H1 (cell line): ENCODE results near the gene RPL3. TPM values are rescaled to one million over a fixed set of nuclear protein-coding genes. Genes with fewer than 3 reads are reported as not detected.
A peak's percentile ranks its signal among the peaks of the same experiment; 100 is the strongest.

ENCODE experiments used
- CTCF ChIA-PET: fragments of 300-600 bp; sonication (Branson Sonifier 250); formaldehyde crosslinking; loops from one replicate; lab custom pipeline; 2021; ENCODE audit not compliant: partially characterized antibody; lab: Charles Lee
- POLR2A ChIA-PET: fragments of 300-600 bp; sonication (Branson Sonifier 250); formaldehyde crosslinking; loops from one replicate; lab custom pipeline; 2021; ENCODE audit warnings: inconsistent platforms; ENCODE audit not compliant: partially characterized antibody; lab: Charles Lee
- DNase-seq, 2 experiments: peaks; one replicate each; pipeline versions ENCODE4 v3.0.0 to v3.0.0-alpha.2; 2010 to 2022; ENCODE audit warnings: low spot score in 2 of 2, low read depth in 1 of 2, mixed read lengths in 1 of 2
- FAIRE-seq: peaks from 2 replicates; lab custom pipeline; 2011; peaks lifted over from hg19 to GRCh38; lab: Jason Lieb, UNC
- H2AFZ ChIP-seq: 2 replicates; pipeline ENCODE4 v1.8.1; 2012; ENCODE audit warnings: low read length, inconsistent platforms
- H2AK5ac ChIP-seq: 2 replicates; pipeline ENCODE4 v1.6.1; 2013; ENCODE audit warnings: low read depth, low read length
- H2BK120ac ChIP-seq: replicated peaks from 2 replicates; pipeline ENCODE3; 2013; ENCODE audit warnings: low read depth, low read length, inconsistent platforms
- H2BK12ac ChIP-seq: 2 replicates; pipeline ENCODE4 v1.6.1; 2013; ENCODE audit warnings: low read depth, low read length
- H2BK15ac ChIP-seq: 2 replicates; pipeline ENCODE4 v1.6.1; 2013; ENCODE audit warnings: low read length
- H2BK20ac ChIP-seq: 2 replicates; pipeline ENCODE4 v1.6.1; 2013; ENCODE audit warnings: low read length
- H2BK5ac ChIP-seq: 2 replicates; pipeline ENCODE4 v1.6.1; 2013; ENCODE audit warnings: low read depth, low read length
- H3K14ac ChIP-seq: 2 replicates; pipeline ENCODE4 v1.6.1; 2013; ENCODE audit warnings: inconsistent platforms; ENCODE audit not compliant: insufficient read length
- H3K18ac ChIP-seq: 2 replicates; pipeline ENCODE4 v1.6.1; 2013; ENCODE audit warnings: low read length; ENCODE audit errors: extremely low read depth
- H3K23ac ChIP-seq: 2 replicates; pipeline ENCODE4 v1.6.1; 2013; ENCODE audit warnings: inconsistent platforms; ENCODE audit not compliant: insufficient read length
- H3K23me2 ChIP-seq: 2 replicates; pipeline ENCODE4 v1.6.1; 2013; ENCODE audit warnings: low read depth, low read length
- H3K27ac ChIP-seq: 2 replicates; pipeline ENCODE4 v1.6.1; 2011; ENCODE audit warnings: low read depth, low read length, inconsistent platforms
- H3K27me3 ChIP-seq, 4 experiments: replicated peaks in 1 of 4; 1 replicate in 1 of 4; 2 replicates in 3 of 4; pipeline versions ENCODE4 v1.6.1 to v1.8.1; 2011 to 2013; ENCODE audit warnings: low read length in 3 of 4, mild to moderate bottlenecking in 3 of 4, inconsistent platforms in 2 of 4, mixed read lengths in 2 of 4, moderate library complexity in 1 of 4; ENCODE audit not compliant: control insufficient read depth in 3 of 4, insufficient read depth in 3 of 4; ENCODE audit errors: extremely low read depth in 1 of 4
- H3K36me3 ChIP-seq, 4 experiments: 2 replicates each; pipeline versions ENCODE4 v1.6.1 to v1.8.1; 2011 to 2013; ENCODE audit warnings: mild to moderate bottlenecking in 4 of 4, low read length in 3 of 4, moderate library complexity in 2 of 4, control low read depth in 1 of 4, inconsistent platforms in 1 of 4; ENCODE audit not compliant: insufficient read depth in 4 of 4, control insufficient read depth in 2 of 4
- H3K4ac ChIP-seq: replicated peaks from 2 replicates; pipeline ENCODE3; 2013; ENCODE audit warnings: low read length, low read depth, mixed read lengths, inconsistent platforms; ENCODE audit not compliant: insufficient read length
- H3K4me1 ChIP-seq, 4 experiments: replicated peaks in 1 of 4; 1 replicate in 1 of 4; 2 replicates in 3 of 4; pipeline versions ENCODE4 v1.6.1 to v1.8.1; 2011 to 2013; ENCODE audit warnings: low read length in 3 of 4, inconsistent platforms in 2 of 4, mixed read lengths in 1 of 4; ENCODE audit not compliant: insufficient read depth in 4 of 4, control insufficient read depth in 3 of 4
- H3K4me2 ChIP-seq, 2 experiments: 2 replicates each; pipeline versions ENCODE4 v1.6.1 to v1.8.1; 2011 to 2013; ENCODE audit warnings: low read depth in 2 of 2, low read length in 2 of 2, control low read depth in 1 of 2, inconsistent platforms in 1 of 2, mild to moderate bottlenecking in 1 of 2; ENCODE audit not compliant: insufficient read depth in 1 of 2
- H3K4me3 ChIP-seq, 4 experiments: fragments of 200-600, 300-600 bp in 1 of 4; sonication (generic), shearing (Covaris generic), sonication (Bioruptor Twin) in 1 of 4; 2 replicates each; pipeline versions ENCODE4 v1.5.1 to v1.8.1; 2011 to 2016; ENCODE audit warnings: low read length in 4 of 4, low read depth in 3 of 4, control low read depth in 2 of 4, inconsistent platforms in 2 of 4, mild to moderate bottlenecking in 2 of 4, mixed read lengths in 1 of 4, moderate library complexity in 1 of 4; ENCODE audit not compliant: insufficient read depth in 2 of 4; ENCODE audit errors: extremely low read depth in 1 of 4
- H3K56ac ChIP-seq: replicated peaks from 2 replicates; pipeline ENCODE3; 2013; ENCODE audit warnings: low read depth, mild to moderate bottlenecking, mixed read lengths, low read length, inconsistent platforms; ENCODE audit not compliant: insufficient read length
- H3K79me1 ChIP-seq: 2 replicates; pipeline ENCODE4 v1.6.1; 2013; ENCODE audit warnings: low read depth, low read length, control low read depth
- H3K79me2 ChIP-seq, 2 experiments: 2 replicates each; pipeline versions ENCODE4 v1.6.1 to v1.8.1; 2012 to 2013; ENCODE audit warnings: low read length in 2 of 2, mild to moderate bottlenecking in 2 of 2, inconsistent platforms in 1 of 2; ENCODE audit not compliant: insufficient read depth in 2 of 2, control insufficient read depth in 1 of 2
- H3K9ac ChIP-seq, 4 experiments: replicated peaks in 1 of 4; 1 replicate in 1 of 4; 2 replicates in 3 of 4; pipeline versions ENCODE4 v1.6.1 to v1.8.1; 2011 to 2013; ENCODE audit warnings: low read depth in 3 of 4, low read length in 3 of 4, control low read depth in 2 of 4, mild to moderate bottlenecking in 2 of 4, moderate library complexity in 2 of 4, inconsistent platforms in 1 of 4; ENCODE audit errors: extremely low read depth in 1 of 4
- H3K9me3 ChIP-seq, 2 experiments: 2 replicates each; pipeline versions ENCODE4 v1.6.1 to v1.8.1; 2012 to 2013; ENCODE audit warnings: mild to moderate bottlenecking in 2 of 2, moderate library complexity in 2 of 2, control low read depth in 1 of 2, inconsistent platforms in 1 of 2, low read depth in 1 of 2, low read length in 1 of 2, mixed read lengths in 1 of 2; ENCODE audit not compliant: insufficient read depth in 2 of 2
- H4K20me1 ChIP-seq, 2 experiments: replicated peaks in 1 of 2; 2 replicates each; pipeline versions ENCODE3 to v1.8.1; 2011 to 2013; ENCODE audit warnings: inconsistent platforms in 2 of 2, low read length in 2 of 2, mild to moderate bottlenecking in 1 of 2; ENCODE audit not compliant: insufficient read depth in 2 of 2, control insufficient read depth in 1 of 2
- H4K5ac ChIP-seq: 2 replicates; pipeline ENCODE4 v1.6.1; 2013; ENCODE audit warnings: low read length, low read depth, mixed read lengths, inconsistent platforms; ENCODE audit not compliant: insufficient read length
- H4K8ac ChIP-seq: 2 replicates; pipeline ENCODE4 v1.8.0; 2013; ENCODE audit warnings: mild to moderate bottlenecking, moderate library complexity, low read length, inconsistent platforms; ENCODE audit not compliant: insufficient read depth; ENCODE audit errors: extremely low read depth
- H4K91ac ChIP-seq: replicated peaks from 2 replicates; pipeline ENCODE3; 2013; ENCODE audit warnings: low read length, mixed read lengths, inconsistent platforms; ENCODE audit not compliant: insufficient read length
- BACH1 ChIP-seq: IDR thresholded peaks from 2 replicates; pipeline ENCODE4 v1.6.1; 2012; ENCODE audit warnings: low read length, improper control_type of control experiment
- CBX5 ChIP-seq: fragments of 300-800, 300-1000 bp; sonication (generic); IDR thresholded peaks from 2 replicates; pipeline ENCODE4 v1.7.1; 2016; ENCODE audit warnings: antibody characterized with exemption, low read length, low read depth
- CEBPB ChIP-seq: IDR thresholded peaks from 2 replicates; pipeline ENCODE4 v1.6.1; 2012; ENCODE audit warnings: low read depth, low read length
- CHD1 ChIP-seq: IDR thresholded peaks from 2 replicates; pipeline ENCODE4 v1.6.1; 2012; ENCODE audit warnings: low read depth, low read length, improper control_type of control experiment
- CREB1 ChIP-seq: IDR thresholded peaks from 2 replicates; pipeline ENCODE4 v1.6.1; 2012; ENCODE audit warnings: inconsistent platforms
- EGR1 ChIP-seq: IDR thresholded peaks from 2 replicates; pipeline ENCODE4 v1.6.1; 2011; ENCODE audit warnings: low read depth, low read length, borderline replicate concordance
- EP300 ChIP-seq, 2 experiments: IDR thresholded peaks; 1 replicate in 1 of 2; 2 replicates in 1 of 2; pipeline ENCODE4 v1.6.1; 2011 to 2012; ENCODE audit warnings: low read depth in 2 of 2, low read length in 2 of 2, mild to moderate bottlenecking in 2 of 2, borderline replicate concordance in 1 of 2, inconsistent platforms in 1 of 2, moderate library complexity in 1 of 2
- HDAC2 ChIP-seq, 2 experiments: fragments of 300-600 bp in 1 of 2; sonication (generic) in 1 of 2; IDR thresholded peaks; 2 replicates each; pipeline ENCODE4 v1.6.1; 2011 to 2012; ENCODE audit warnings: low read depth in 2 of 2, low read length in 2 of 2, mild to moderate bottlenecking in 2 of 2, moderate library complexity in 2 of 2, borderline replicate concordance in 1 of 2, inconsistent platforms in 1 of 2
- JUND ChIP-seq: IDR thresholded peaks from 2 replicates; pipeline ENCODE4 v1.6.1; 2011; ENCODE audit warnings: mild to moderate bottlenecking, improper control_type of control experiment, low read length
- NRF1 ChIP-seq: IDR thresholded peaks from 2 replicates; pipeline ENCODE4 v1.6.1; 2011; ENCODE audit warnings: mild to moderate bottlenecking, low read depth, low read length, improper control_type of control experiment
- TEAD4 ChIP-seq: IDR thresholded peaks from 2 replicates; pipeline ENCODE4 v1.6.1; 2012; ENCODE audit warnings: low read depth, low read length, inconsistent platforms, mixed read lengths
- WGBS, 2 experiments: shearing (Covaris generic) in 1 of 2; methylation state at CpG; one replicate each; pipeline versions ENCODE4 v1.1.6 to v1.1.7; 2013 to 2015; ENCODE audit warnings: low lambda C conversion rate in 2 of 2, mixed read lengths in 2 of 2, inconsistent platforms in 1 of 2, low coverage in 1 of 2, missing lambda C conversion rate in 1 of 2; ENCODE audit not compliant: insufficient replicate concordance in 2 of 2, insufficient coverage in 1 of 2, insufficient read length in 1 of 2; ENCODE audit errors: extremely low coverage in 1 of 2, missing lambda C conversion rate in 1 of 2; 5-methylcytosine and 5-hydroxymethylcytosine counted together
- polyA plus RNA-seq, 7 experiments: library from polyadenylated mRNA; depleted of rRNA in 3 of 7; stranded (reverse) in 5 of 7; unstranded in 2 of 7; fragments of >200 nt in 5 of 7; fragments of 200-250 nt in 2 of 7; gene quantifications; 1 replicate in 5 of 7; 2 replicates in 1 of 7; 4 replicates in 1 of 7; pipeline versions ENCODE4 v1.2.1 to v1.2.3, GENCODE V29; 2011 to 2013; ENCODE audit warnings: missing spikeins in 2 of 7, mixed read lengths in 2 of 7
- total RNA-seq: library from RNA; stranded (reverse); fragmentation: NEBNext Ultra II Directional; extraction: Animal tissue kit (Norgen Biotek cat#: 25700); gene quantifications from 2 replicates; pipeline ENCODE4 v1.2.1, GENCODE V29; 2021

RPL3 gene
- total and polyA plus RNA-seq, 2 of the 8 experiments (the other 6 are each of a cell fraction or from before 2014, with no cell fraction given): 2,865 to 5,466 TPM

DNA sequence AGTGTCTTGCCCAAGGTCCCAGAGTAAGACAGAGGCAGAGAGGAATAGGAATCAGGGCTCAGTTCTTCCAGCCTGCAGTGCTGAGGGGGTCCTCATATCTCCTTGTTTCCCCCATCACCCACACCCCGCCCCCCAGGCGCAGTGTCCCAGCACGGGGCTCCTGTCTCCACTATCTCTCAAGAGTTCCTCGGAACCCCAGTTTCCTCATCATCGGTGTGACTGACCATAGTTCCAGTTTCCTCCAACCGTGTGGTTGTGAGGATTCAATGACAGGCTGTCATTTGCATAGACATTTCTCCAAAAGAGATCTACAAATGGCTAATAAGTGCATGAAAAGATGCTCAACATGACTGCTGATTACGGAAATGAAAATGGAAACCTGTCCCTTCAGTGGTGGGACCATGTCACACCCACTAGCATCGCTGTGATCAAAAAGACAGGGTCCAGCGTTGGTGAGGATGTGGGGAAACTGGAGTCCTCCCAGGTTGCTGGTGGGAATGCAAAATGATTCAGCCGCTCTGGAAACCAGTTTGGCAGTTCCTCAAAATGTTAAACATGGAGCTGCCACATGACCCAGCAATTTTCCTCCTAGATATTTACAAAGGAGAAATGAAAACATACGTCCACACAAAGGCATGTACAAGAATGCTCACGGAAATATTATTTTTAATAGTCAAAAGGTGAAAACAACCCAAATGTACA is 42.8 kb downstream of the RPL3 start:
- H3K27me3 ChIP-seq: no peaks in the 10 kb centered on the region
- no peak overlapping the region for H3K4me3 ChIP-seq
- H3K4me1 ChIP-seq: peaks cover 0 to 10% (median 7%) of the 10 kb centered on the region in 4 experiments; a peak in 6 of 7 replicates
- H3K14ac ChIP-seq: no peak overlapping the region
- no peaks in the 10 kb centered on the region for H3K36me3 ChIP-seq
- no peak overlapping the region for H2AFZ ChIP-seq
- H3K56ac ChIP-seq: no peak overlapping the region
- no peak overlapping the region for H2BK15ac ChIP-seq
- no peak overlapping the region for H3K27ac ChIP-seq
- H3K4ac ChIP-seq: no peak overlapping the region
- POLR2A ChIA-PET: interaction anchor here (1.3 to 37.3 kb wide), 3 partner anchors 8 to 40 kb away, joined by 3 to 692 read pairs (median 4); partner anchors contain the start of gene RPL3
- no peak overlapping the region for H3K9ac ChIP-seq
- H4K8ac ChIP-seq: no peak overlapping the region
- 89% methylated on average over 12 of the region's 12 CpGs; no CpG with 5 or more reads in 1 of the 2 experiments for WGBS, 2 experiments
- H4K5ac ChIP-seq: no peak overlapping the region
- H3K79me1 ChIP-seq: no peaks in the 10 kb centered on the region
- H3K9me3 ChIP-seq: peaks cover 3 to 7% of the 10 kb centered on the region in 2 experiments; a peak in 2 of 4 replicates
- H2AK5ac ChIP-seq: 0 out of 2 replicates have a peak overlapping the region, but pooled peaks have one; percentile 2
- no peak overlapping the region for H3K18ac ChIP-seq
- no peak overlapping the region for H2BK5ac ChIP-seq
- no peak overlapping the region for H4K91ac ChIP-seq
- H3K23me2 ChIP-seq: no peaks in the 10 kb centered on the region
- no peak overlapping the region for H2BK120ac ChIP-seq
- 0 out of 2 replicates have a peak overlapping the region, but pooled peaks have one; percentile 60 for H2BK12ac ChIP-seq
- TF ChIP-seq HDAC2 (IDR thresholded peaks at IDR 0.05; ENCODE audit: borderline replicate concordance in 1 of 2, low read depth in 2 of 2, low read length in 2 of 2): no peak
- no peak for TF ChIP-seq CREB1
- TF ChIP-seq BACH1: no peak
- no peak for TF ChIP-seq EP300 (IDR thresholded peaks at IDR 0.05; ENCODE audit: borderline replicate concordance in 1 of 2, low read depth in 2 of 2, low read length in 2 of 2)
- no peak for TF ChIP-seq EGR1
- no peak for TF ChIP-seq JUND
- no peak for TF ChIP-seq CBX5
- no peak for TF ChIP-seq NRF1
- no peak for TF ChIP-seq TEAD4
- no peak for TF ChIP-seq CEBPB
- no peak for TF ChIP-seq CHD1
- H3K79me2 ChIP-seq: no peaks in the 10 kb centered on the region
- CTCF ChIA-PET: interaction anchor here (0.6 to 1.9 kb wide), 2 partner anchors 30 to 138 kb away, joined by 3 to 5 read pairs; no protein-coding TSS in a partner anchor
- no peak overlapping the region for H3K23ac ChIP-seq
- FAIRE-seq (no peak), DNase-seq (no peak)
- no peak overlapping the region for H2BK20ac ChIP-seq
- no peaks in the 10 kb centered on the region for H4K20me1 ChIP-seq
- H3K4me2 ChIP-seq: no peak overlapping the region
